GM19238 (cell line): ENCODE measurements around the gene CARD11.
A peak's percentile ranks its signal among the peaks of the same experiment; 100 is the strongest.

ENCODE experiments used
- DNase-seq: peaks from one replicate; pipeline ENCODE4 v3.0.0; 2011; ENCODE audit warnings: low spot score; ENCODE audit not compliant: insufficient read length

Gene CARD11

DNA sequence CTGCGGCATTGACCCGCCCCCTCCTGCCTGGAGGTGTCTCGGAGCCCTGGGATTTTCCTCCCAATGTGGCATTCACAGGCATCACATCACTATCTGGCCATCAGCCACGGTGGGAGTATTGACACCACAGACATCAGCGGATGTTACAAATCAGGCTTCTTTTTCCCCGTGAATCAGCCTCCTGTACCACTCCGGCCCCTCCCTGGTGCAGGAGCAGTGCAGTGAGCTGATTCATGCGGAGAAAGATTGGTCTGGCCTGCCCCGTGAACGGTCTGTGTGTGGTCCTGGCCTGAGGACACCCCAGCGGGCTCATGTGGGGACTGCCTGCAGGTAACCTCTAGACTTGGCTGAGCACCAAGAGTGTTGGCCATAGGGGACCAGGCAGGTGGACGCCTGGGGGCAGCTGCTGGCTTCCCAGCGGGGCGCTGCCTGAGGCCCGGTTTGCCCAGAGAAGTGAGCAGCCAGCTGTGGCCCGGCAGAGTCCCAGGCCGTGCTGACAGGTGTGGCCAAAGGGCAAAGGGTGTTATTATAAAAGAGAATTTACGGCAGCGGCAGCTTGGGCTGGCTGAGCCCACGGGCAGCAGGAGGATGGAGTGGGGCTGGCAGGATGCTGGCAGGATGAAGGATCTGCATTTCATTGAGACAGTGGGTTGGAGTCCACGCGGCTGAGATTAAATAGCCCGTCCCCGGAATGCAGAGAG lies 167.5 kb downstream of the CARD11 start:
- no peak for DNase-seq

- DNase-seq = no peak
Measured at GRCh38 chr7:2873686-2874551, 169.7 kb downstream of the CARD11 start.

DNA sequence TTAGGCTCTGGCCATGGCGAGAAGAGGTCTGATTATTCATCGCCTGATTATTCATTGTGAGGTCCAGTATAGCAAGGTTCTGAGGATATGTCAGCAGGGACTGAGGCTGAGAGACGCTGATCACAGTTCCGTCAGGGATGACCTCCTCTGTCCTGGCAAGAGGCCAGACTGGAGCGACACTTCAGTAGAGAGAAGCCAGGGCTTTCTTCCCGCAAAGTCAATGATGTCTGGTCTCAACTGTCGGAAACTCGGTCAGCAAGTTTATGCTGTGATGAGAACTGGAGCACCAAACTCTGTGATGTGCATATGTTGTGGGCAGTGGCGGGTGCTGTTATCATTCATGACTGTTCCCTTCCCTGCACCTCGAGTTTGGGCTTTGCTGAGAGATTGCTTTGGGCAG lies 170.5 kb downstream of the CARD11 start:
- no peak for DNase-seq

DNA sequence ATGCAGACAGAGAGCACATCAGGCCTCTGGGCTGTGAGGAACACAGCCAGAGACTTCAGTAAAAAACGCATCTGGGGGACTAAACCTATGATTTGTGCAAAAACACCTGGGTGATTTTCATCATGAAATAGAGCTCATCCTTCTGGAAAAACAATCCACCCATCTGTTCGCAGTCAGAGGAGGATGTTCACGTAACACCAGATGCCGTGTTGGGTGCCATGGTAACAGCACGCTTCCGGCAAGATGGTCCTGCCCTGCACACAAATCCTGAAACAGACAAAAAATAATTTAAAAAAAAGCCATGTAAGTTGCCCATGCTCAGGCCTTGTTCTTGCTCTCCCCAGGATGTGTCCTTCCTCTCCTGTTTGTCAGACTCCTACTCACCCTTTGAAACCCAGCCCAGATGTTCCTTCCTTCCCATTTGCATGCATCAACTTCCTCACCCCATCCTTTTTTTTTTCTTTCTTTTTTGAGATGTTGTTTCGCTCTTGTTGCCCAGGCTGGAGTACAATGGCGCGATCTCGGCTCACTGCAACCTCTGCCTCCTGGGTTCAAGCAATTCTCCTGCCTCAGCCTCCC lies 171.3 kb downstream of the CARD11 start:
- DNase-seq = no peak

- no peak for DNase-seq
Measured at GRCh38 chr7:2870471-2870931, 173.2 kb downstream of the CARD11 start.

DNA sequence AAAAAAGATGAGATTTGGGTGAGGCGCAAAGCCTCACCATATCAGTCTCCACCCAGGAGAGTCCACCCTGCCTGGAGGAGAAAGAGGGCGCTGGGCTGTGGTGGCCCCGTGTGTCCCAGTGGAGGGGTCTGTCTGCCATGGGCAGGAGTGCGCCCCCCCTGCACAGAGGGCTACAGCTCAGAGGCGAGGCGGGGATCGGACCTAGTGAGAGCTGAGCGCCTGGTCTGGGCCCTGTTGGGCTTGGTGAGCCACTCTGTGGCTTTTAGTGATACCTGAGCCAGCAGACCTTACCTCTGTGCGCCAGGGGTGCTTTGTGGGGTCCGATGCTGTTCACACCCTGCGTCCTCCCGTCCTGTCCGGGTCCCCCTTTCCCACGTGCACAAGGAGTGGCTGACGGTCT lies 173.7 kb downstream of the CARD11 start:
- no peak for DNase-seq

DNA sequence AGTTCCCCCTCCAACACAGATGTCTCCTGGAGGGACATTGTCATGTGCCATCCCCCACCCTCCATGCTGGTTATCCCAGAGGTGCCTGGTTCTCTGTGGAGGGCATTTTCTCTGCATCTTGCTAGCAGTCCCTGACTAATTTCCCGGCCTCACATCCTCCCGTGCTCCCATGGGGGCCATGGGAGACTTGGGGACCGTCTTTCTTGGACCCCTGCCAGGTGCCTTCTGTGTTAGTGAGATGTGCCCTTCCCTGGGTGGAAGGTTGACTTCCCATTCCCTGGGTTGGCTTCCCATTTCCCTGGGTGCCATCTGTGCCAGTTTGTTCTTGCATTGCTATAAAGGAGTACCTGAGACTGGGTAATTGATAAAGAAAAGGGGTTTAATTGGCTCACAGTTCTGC lies 177.1 kb downstream of the CARD11 start:
- no peak for DNase-seq

DNA sequence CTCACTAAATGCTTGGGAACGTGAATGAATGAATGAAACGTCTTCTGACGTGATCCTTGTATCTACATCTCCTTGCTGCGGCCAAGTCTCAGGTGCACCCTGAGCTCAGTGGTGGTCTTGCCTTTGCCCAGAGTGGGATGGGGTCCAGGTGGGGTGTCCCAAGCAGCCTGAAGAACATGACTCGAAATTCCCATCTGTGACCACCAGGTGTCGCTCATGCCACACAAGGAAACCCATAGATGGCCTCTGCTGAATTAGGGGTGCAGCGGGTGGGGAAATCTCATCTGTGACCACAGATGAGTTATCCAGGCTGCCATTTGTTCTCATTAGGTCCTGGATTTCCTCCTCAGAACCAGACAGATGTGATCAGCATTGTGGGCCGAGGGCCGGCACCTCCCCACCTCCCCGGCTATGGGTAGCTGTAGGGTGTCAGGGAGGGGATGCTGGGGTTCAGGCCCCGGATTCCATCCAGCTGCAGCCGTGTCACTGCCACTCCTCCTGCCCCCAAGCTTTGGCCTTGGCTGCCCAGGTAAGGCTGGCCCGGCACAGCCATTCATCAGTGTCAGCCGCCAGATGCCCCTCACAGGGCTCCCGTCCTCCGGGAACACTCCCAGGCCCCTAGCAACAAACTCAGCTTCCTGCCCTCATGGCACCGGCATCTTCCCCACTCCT lies 178.5 kb downstream of the CARD11 start:
- no peak for DNase-seq

- no peak for DNase-seq
Measured at GRCh38 chr7:2864204-2864985, 179.3 kb downstream of the CARD11 start.

GRCh38 chr7:2863461-2864066 lies 180.1 kb downstream of the CARD11 start:
- peak; percentile 80 for DNase-seq

DNA sequence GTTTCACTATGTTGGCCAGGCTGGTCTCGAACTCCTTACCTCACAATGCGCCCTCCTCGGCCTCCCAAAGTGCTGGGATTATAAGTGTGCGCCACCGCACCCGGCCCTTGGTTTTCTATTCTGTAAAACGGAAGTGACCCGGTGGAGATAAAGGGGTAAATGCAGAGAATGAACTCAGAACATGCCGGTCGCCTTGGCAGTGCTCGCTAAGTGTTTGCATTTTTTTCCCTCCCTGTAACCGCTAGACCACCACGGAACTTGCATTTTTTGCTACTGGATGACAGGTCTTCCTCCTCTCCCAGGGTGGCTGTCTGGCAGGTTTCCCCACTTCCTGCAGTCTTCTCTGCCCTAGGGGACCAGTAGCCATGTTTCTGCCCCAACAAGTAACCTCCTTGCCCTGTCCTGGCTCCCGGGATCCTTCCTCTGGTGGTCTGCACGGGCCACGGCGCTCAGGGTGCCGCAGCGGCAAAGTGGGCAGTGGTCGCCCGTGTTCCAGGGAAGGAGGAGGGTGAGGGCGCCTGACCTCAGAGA lies 180.8 kb downstream of the CARD11 start:
- DNase-seq = no peak

DNA sequence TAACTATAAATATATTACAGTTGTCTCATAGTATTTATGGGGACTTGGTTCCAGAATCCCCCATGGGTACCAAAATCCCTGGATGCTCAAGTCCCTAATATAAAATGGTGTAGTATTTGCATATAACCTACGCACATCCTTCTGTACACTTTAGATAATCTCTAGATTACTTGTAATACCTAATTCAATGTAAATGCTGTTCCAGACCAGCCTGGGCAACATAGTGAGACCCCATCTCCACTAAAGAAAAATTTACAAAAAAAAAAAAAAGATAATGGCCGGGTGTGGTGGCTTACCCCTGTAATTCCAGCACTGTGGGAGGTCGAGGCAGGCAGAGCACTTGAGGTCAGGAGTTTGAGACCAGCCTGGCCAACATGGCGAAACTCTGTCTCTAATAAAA lies 182.2 kb downstream of the CARD11 start:
- DNase-seq = no peak

DNA sequence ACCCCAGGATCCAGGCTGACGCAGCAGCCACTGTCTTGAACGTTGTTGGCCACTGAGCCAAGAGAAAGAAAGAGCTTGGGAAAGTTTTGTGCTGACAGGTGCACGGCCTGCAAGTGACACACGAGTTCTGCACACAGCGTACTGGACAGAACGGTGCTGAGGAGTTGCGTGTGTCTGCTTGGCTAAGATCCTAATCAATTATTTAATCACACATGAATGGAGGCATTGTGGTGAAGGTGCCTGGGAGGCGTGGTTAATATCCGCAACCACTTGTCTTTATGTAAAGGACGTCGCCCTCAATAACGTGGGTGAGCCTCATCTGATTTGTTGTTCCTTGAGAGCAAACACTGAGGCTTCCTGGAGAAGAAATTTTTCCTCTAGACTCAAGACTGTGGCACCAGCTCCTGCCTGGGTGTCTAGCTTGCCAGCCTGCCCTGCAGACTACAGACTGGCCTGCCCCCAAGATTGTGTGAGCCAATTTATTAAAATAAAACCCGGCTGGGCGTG lies 183.0 kb downstream of the CARD11 start:
- no peak for DNase-seq

GRCh38 chr7:2859952-2860351 lies 183.7 kb downstream of the CARD11 start:
- DNase-seq = no peak

- DNase-seq = no peak
Measured at GRCh38 chr7:2858621-2859020, 185.0 kb downstream of the CARD11 start.

- no peak for DNase-seq
Measured at GRCh38 chr7:2856388-2857169, 187.1 kb downstream of the CARD11 start.
